ENCODE results near the gene SPTBN5. TPM values are rescaled to one million over a fixed set of nuclear protein-coding genes. Genes with fewer than 3 reads are reported as not detected.

SPTBN5 gene
- total RNA-seq, 4 donors from 2014 or later: 0.17 to 1.2 (median 0.68) TPM

DNA sequence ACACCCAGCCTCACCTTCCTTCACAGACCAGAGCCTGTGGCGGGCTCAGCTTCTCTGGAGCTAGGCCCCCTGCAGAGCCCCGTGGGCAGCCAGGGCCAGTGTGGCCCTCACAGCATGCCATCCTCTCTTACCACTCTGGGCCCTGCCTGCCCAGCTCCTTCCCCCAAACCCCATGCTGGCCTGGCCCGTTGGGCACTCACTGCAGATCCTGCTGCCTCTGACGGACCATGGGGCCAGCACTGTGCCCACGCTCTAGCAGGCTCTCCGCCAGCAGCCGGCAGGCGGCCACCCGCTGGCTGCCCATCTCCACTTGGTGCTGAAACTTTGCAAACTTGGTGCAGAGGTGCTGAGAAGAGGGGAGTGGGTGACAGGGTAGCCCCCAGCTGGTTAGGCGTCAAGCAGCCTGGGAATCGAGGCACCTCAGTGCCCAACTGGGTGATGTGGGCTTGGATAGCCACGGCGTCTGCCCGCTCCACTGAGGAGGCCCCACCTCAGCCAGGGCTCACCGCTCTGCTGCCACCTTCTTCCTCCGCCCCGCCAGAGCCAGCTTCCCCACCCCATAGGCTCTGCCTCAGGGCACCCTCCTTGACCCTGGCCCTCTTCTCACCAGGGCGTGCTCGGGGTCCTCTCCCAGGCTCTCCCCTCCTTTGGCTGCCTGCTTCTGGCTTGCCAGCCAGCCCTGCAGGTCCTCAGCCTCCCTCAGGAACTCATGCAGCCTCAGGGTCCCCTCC lies 22.5 kb downstream of the SPTBN5 start:
- Histone ChIP-seq H3K36me3 (no peaks in the 10 kb centered on the region), H3K27ac (replicated peaks in 1 of 4) (no peak overlapping the region), H3K9me3 (no peaks in the 10 kb centered on the region), H3K4me3 (no peak overlapping the region), H3K4me1 (no peaks in the 10 kb centered on the region), H3K27me3 (no peaks in the 10 kb centered on the region)
- intact Hi-C loops (cut with DNase I): no loop called here
- TF ChIP-seq POLR2AphosphoS5 (IDR thresholded peaks at IDR 0.05) (no peak), EP300 (IDR thresholded peaks at IDR 0.05) (no peak), POLR2A (IDR thresholded peaks at IDR 0.05; ENCODE audit: low read depth) (no peak), CTCF (IDR thresholded peaks at IDR 0.05) (no peak)
- no peak for DNase-seq (ENCODE audit: extremely low spot score)
- WGBS: 97% methylated on average over 10 of the region's 19 CpGs

GRCh38 chr15:41870689-41871081 lies 23.2 kb downstream of the SPTBN5 start:
- no peak for DNase-seq (ENCODE audit: extremely low spot score)
- WGBS: 81% methylated on average over 9 of the region's 9 CpGs
- Histone ChIP-seq H3K9me3 (no peaks in the 10 kb centered on the region), H3K27ac (replicated peaks in 1 of 4) (no peak overlapping the region), H3K4me1 (no peaks in the 10 kb centered on the region), H3K36me3 (no peaks in the 10 kb centered on the region), H3K27me3 (no peaks in the 10 kb centered on the region), H3K4me3 (no peak overlapping the region)
- no peak for TF ChIP-seq CTCF (IDR thresholded peaks at IDR 0.05)
- TF ChIP-seq POLR2A (IDR thresholded peaks at IDR 0.05; ENCODE audit: low read depth): no peak
- no peak for TF ChIP-seq EP300 (IDR thresholded peaks at IDR 0.05)
- TF ChIP-seq POLR2AphosphoS5 (IDR thresholded peaks at IDR 0.05): no peak
- intact Hi-C loops (cut with DNase I): no loop called here

DNA sequence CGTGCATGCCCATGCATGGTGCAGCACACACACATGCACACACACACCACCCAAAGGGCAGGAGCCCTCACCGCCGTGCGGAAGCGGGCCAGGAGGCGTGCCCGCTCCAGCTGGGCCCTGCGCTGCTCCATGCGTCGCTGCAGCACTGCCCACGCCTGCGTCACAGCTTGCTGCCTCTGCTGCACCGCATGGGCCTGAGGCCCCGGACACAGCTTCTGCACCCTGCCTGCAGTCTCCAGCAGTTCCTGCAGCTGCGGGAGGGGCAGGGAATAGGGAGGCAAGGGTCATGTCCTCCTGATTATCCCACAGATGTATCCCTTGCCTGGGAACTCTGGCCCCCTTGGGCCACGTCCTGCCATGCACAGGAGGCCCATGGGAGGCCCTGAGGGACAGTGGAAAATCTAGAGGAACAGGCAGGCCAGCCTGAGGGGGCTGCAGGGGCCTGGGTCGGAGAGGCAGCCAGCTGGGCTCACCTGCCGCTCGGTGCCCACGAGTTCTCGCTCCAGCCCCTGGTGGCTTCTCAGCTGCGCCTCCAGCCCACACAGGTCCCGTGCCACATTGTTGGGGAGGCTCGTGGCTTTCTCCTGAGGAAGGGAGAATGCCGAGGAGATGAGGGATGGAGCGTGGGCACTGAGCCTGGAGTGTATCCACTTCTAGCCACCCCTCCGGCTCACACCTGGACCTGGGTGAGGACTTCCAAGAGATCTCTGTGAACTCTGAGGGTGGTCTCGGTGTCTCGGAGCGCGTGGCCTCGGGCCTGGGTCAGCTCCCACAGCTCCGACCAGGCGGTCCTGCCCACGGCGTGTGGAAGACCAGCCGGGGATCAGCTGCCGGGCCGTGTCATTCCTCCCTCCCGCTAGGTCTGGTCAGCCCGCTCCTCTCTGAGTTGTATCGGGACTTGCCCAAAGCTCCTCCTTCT lies 23.8 kb downstream of the SPTBN5 start:
- Histone ChIP-seq H3K27me3 (no peaks in the 10 kb centered on the region), H3K9me3 (no peaks in the 10 kb centered on the region), H3K27ac (replicated peaks in 1 of 4) (no peak overlapping the region), H3K4me3 (no peak overlapping the region), H3K4me1 (no peaks in the 10 kb centered on the region), H3K36me3 (no peaks in the 10 kb centered on the region)
- WGBS: 92% methylated on average over 24 of the region's 42 CpGs
- TF ChIP-seq POLR2A (IDR thresholded peaks at IDR 0.05; ENCODE audit: low read depth) (no peak), EP300 (IDR thresholded peaks at IDR 0.05) (no peak), CTCF (IDR thresholded peaks at IDR 0.05) (no peak), POLR2AphosphoS5 (IDR thresholded peaks at IDR 0.05) (no peak)
- DNase-seq (ENCODE audit: extremely low spot score): no peak
- intact Hi-C loops (cut with DNase I): no loop called here

DNA sequence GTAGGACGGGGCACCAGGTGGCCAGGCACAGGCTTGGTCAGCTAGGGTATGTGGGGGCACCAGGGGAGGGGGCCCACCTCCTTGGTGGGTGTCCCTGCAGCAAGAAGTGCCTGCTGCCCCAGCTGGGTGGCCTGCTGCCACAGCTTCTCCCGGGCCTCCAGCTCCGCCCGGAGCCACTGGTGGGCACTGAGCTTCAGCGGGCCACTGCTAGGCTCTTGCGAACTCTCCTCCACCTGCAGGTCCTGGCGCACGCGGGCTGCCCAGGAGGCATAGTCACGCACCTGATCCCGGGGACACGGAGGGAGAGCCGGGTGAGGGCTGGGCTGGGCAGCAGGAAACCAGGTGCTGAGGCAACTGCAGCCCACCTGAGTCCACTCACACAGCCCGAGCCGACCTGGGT lies 25.5 kb downstream of the SPTBN5 start:
- TF ChIP-seq EP300 (IDR thresholded peaks at IDR 0.05): no peak
- TF ChIP-seq POLR2AphosphoS5 (IDR thresholded peaks at IDR 0.05): no peak
- no peak for TF ChIP-seq POLR2A (IDR thresholded peaks at IDR 0.05; ENCODE audit: low read depth)
- no peak for TF ChIP-seq CTCF (IDR thresholded peaks at IDR 0.05)
- no peak for DNase-seq (ENCODE audit: extremely low spot score)
- H3K36me3 ChIP-seq: no peaks in the 10 kb centered on the region
- no peak overlapping the region for H3K27ac ChIP-seq (replicated peaks in 1 of 4)
- WGBS: 94% methylated on average over 7 of the region's 15 CpGs
- no peaks in the 10 kb centered on the region for H3K9me3 ChIP-seq
- H3K4me3 ChIP-seq: no peak overlapping the region
- intact Hi-C loops (cut with DNase I): no loop called here
- H3K27me3 ChIP-seq: no peaks in the 10 kb centered on the region
- H3K4me1 ChIP-seq: no peaks in the 10 kb centered on the region

Data from esophagus muscularis mucosa (tissue), 4 donors.